ENCODE measurements around the gene RAVER1.

DNA sequence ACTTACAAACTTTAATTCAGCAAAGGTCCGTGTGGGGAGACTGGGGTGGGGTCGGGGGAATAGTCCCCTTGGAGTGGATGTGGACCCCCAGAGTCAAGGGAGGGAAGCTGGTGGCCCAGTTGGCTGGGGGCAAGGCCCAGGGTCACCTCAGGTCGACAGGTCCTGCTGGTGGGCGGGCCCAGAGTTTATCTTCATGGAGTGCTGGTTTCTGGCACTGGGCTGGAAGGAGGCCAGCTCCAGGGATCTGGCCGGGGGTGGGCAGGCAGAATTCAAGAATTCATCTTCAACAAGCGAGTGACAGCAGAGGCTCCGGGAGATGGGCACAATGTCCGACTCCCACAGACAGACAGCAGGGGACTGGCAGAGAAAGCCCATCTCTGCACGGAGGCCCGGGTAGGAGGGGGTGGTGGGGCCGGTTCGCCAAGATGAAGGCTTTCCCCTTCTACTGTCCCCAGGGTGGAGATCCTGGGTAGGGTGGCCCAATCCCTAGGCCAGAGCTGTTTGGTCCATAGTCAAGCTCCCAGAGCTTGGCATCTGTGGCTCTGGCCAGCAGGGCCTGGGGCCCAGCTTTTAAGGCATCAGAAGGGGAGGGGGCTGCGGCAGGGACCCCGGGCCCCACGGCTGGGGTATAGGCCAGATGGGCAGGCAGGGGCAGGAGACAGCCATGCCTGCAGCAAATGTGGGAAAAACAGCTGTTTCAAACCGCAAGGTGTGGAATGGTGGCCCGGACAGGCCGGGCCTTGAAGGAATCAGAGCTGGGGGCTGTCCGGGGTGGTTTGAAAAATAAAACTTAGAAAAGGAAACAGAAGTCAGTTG, 16.9 kb downstream of the RAVER1 start:
- TF ChIP-seq, protein P1, sequence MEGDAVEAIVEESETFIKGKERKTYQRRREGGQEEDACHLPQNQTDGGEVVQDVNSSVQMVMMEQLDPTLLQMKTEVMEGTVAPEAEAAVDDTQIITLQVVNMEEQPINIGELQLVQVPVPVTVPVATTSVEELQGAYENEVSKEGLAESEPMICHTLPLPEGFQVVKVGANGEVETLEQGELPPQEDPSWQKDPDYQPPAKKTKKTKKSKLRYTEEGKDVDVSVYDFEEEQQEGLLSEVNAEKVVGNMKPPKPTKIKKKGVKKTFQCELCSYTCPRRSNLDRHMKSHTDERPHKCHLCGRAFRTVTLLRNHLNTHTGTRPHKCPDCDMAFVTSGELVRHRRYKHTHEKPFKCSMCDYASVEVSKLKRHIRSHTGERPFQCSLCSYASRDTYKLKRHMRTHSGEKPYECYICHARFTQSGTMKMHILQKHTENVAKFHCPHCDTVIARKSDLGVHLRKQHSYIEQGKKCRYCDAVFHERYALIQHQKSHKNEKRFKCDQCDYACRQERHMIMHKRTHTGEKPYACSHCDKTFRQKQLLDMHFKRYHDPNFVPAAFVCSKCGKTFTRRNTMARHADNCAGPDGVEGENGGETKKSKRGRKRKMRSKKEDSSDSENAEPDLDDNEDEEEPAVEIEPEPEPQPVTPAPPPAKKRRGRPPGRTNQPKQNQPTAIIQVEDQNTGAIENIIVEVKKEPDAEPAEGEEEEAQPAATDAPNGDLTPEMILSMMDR (IDR thresholded peaks at IDR 0.05; ENCODE audit: extremely low read depth in 1 of 2, insufficient read depth in 1 of 2, low read depth in 1 of 2, low read length in 2 of 2) = no peak
- TF ChIP-seq MYC (IDR thresholded peaks at IDR 0.05; ENCODE audit: low read depth, low read length) (no peak), POLR2A (IDR thresholded peaks at IDR 0.05; ENCODE audit: low read depth, low read length) (no peak), POLR2AphosphoS5 (IDR thresholded peaks at IDR 0.05; ENCODE audit: insufficient read depth, low read depth, low read length) (no peak), FOS (IDR thresholded peaks at IDR 0.05; ENCODE audit: borderline replicate concordance, insufficient read depth, low read length) (no peak), EZH2 (IDR thresholded peaks at IDR 0.05; ENCODE audit: borderline replicate concordance, low read depth, low read length, severe bottlenecking) (no peak), JUN (IDR thresholded peaks at IDR 0.05; ENCODE audit: borderline replicate concordance, insufficient read depth, insufficient read length, low read depth) (no peak)
- TF ChIP-seq, protein P2, sequence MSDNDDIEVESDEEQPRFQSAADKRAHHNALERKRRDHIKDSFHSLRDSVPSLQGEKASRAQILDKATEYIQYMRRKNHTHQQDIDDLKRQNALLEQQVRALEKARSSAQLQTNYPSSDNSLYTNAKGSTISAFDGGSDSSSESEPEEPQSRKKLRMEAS (IDR thresholded peaks at IDR 0.05; ENCODE audit: insufficient read depth, insufficient read length) = no peak

All from endothelial cell of umbilical vein (primary cell).